HG02852 (cell line): Measurements from ENCODE around the gene FABP3.

ENCODE experiments used
- ATAC-seq: cut with Tn5 transposase; IDR thresholded peaks from one replicate; pipeline ENCODE4 v1.9.1; 2021; ENCODE audit warnings: mild to moderate bottlenecking, moderate library complexity; ENCODE audit not compliant: unreplicated experiment

The FABP3 gene

DNA sequence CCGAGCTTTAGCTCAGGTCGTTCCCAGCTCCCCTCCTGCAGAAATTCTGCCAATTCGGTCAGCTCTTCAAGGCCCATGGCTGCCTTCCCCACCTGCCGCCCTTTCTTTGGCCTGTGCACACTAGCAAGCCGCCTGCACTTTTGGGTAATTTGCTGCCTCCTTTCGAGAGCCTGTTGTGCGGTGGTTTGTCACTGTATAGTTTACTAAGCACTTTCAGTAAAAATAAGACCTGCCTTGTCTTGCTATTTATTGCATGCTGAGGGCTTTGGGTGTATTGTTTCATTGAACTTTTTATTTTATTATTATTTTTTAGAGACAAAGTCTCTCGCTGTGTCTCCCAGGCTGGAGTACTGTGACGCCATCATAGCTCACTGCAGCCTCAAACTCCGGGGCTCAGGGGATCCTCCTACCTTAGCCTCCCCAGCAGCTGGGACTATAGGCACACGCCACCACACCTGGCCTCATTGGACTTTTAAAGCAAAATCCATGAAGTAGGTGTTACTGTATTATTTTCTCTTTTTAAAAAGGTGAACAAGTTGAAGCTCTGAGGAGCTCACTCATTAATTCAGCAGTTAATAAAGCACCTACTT is 1.1 kb upstream of the FABP3 start:
- ATAC-seq, result no peak

DNA sequence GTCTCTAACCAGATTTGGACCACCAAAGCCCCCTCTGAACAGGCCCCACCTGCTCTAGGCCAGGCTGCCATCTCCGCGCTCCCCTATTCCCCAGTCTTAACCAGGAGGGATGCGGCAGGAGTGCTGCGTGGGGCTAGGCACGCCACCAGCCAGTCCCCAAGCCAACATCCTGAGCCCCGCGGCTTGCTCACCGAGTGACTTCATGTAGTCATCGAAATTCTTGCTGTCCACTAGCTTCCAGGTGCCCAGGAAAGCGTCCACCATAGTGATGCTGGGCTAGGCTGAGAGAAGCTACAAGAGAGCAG is 173 bp downstream of the FABP3 start:
- ATAC-seq, result no peak

DNA sequence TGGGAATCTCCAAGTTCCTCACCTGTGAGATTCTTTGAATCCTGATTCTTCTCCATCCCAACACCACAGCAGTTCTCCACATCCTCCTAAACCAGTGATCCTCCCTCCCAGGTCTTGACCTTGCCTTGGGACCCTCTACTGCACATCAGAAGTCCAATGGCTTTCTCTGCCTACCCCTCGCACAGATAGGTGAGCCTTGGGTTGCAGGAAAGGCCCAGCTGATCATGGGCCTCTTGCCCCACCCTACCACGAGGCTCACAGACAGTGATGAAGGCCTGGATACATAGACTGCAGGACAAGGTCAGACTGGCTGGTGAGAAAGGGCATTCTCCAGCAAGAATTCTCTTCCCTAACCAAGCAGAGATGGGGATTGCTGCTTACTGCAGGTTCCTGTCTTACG is 825 bp downstream of the FABP3 start:
- ATAC-seq, result no peak

DNA sequence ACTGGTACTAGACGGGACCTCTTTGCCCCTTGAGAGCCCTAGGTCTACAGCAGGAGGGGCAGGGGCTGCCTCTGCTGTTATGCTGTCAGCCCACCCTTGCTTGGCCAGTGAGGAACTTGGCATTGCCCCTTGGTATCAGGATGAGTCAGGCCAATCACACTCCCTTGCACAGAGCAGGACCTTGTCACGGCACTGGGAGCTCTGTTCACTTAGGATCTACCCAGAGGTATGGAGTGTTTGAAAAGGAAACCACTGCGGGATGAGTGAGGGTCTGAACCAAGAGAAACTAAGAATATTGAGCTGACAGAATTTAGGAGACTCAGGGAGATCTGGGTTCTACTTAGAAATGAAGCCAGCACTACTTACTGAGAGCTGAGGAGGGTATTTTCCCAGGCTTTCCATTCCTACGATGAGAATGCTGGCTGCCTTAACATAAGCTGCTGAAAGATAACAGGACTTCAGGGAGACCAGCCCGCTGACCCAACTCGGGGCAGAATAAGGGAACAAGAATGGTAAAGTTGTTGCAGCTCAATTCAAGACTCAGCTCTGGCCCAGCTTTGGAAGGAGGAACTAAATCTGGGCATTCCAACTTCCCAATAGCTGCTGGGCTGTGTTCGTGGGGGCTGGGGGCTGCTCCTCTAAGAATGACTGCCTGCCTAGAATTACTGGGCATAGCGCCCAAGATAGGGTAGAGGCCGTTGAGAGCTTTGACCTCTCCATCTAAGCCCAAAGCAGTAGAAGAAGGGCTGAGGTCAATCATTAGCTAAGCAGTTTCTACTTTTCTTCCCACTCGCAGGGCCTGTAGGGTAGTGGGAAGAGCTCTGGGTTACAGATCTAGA is 1.5 kb downstream of the FABP3 start:
- ATAC-seq, result no peak

DNA sequence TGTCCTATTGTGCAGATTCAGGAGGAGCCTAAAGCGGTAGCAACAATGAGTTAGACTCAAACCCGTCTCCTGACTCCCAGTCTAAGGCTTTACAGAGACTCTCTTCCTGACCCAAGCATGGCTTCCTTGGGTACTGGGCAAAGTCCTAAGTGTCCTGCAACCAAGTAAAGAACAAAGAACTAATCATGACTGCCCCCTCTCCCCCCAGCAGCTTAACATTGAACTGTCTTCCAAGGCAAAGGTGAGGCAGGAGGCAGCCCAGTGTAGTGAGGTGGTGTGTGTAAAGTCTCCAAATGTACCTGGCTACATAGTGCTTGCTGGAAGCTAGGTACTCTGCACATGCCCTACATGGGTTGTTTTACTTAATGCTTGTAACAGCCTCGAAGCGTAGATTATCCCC is 2.3 kb downstream of the FABP3 start:
- ATAC-seq, result no peak

DNA sequence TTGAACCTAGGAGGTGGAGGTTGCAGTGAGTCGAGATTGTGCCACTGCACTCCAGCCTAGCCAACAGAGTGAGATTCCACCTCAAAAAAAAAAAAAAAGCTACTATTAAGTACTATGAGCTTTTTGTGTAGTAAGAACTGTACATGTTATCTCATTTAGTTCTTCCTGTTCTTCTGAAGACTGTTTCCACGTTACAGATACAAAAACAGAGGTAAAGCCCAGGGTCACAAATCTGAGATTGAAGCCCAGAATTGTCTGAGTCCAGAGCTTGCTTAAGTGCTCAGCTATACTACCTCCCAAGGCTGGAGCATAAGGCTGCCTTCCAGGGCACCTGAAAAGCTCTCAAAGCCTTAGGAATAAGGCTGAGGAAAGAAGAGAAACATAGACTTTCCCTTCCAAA is 2.9 kb downstream of the FABP3 start:
- no peak for ATAC-seq

DNA sequence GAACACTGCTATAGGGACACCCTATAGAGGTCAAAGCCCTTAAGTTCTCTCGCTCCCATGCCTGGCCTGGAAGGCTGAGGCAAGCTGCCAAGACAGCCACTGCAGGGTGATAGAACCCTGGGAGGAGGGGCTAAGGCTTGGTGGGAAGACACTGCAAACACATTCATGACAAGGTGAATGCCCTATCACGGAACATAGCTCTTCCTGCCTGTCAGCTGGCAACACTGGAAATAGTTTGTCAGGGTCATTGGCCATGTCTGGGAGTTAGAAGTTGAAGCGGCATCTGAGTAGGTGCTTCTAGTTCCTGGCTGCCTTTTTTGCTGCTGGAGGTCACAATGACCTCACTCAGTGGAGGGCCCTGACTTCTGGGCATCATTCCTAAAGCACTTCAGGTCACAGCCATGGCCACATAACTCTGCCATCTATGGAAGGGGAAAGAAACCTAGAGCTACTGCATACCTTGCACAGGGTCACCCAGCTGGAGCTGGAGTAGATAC is 4.2 kb downstream of the FABP3 start:
- no peak for ATAC-seq

DNA sequence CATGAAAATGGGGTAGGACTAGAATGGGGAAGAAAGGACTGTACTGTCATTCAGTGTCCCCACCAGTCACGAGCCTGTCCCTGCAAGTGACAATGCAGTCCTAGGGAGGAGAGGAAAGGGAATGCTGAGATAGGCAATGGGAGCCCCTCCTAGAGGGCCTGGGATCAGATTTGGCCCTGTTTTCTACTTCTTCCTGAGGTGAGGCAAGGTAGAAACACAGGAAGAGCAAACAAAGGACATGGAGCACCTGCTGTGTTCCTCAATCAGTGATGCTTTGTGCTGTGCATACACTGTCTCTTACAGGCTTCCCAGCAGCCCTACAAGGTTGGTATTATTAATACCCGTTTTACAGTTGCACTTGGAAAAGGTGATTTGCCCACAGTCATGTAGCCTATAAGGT is 6.1 kb downstream of the FABP3 start:
- ATAC-seq, result no peak

DNA sequence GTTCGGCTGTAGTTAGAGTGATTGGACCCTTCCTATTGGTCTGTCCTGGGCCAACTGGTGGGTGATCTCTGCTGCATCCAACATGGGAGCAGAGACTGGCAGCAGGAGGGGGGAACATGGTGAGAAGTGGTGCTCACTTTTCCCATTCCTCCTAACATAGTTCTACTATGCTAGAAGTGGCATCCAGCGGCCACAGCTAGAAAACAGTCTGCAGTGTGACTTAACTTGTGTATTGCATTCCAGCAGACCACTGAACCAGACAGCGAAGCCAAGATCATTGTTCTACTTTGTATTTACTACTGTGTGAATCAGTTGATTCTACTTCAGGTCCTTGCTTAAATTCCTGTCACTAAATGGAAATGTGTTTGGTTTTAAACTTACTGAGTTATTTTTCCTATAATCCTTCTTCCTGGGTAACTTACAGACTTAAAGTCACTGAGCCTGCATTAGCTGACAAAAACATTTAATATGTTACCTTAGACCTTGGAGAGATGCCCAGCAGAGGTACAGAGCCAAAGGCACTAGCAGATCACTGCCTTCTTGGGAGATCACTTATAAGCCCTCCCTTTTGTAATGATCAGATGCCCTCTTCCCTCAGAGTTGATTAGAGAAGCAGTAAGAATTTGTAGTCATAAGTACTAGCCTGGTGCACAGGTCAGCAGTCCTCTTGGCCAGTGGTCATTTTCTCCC is 8.2 kb downstream of the FABP3 start:
- ATAC-seq, result no peak

DNA sequence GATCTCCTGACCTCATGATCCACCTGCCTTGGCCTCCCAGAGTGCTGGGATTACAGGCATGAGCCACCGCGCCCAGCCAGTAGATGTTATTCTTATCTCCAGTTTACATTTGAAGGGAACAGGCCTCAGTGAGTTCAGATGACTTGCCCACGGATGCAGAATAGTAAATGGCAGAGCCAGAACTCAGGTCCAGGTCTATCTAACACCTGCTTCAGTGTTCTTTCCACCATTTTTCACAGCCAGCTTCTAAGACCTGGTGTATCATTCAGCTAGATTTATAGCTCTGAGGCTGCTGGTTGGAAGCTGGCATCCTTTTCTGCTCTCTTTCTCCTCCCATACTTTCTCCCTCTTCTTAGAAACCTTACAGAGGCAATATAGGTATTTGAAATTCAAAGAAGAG is 10.8 kb downstream of the FABP3 start:
- no peak for ATAC-seq

DNA sequence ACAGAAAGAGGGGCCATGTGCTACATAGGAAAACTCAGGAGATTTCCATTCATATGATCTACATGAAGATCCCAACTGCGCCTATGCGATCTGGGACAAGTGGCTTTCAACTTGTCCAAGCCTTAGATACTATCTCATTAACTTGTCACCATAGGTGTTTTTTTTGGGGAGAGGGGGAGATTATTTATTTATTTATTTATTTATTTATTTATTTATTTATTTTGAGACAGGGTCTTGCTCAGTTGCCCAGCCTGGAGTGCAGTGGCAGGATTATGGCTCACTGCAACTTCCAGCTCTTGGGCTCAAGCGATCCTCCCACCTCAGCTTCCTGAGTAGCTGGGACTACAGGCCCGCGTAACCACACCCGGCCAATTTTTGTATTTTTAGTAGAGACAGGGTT is 11.3 kb downstream of the FABP3 start:
- no peak for ATAC-seq

DNA sequence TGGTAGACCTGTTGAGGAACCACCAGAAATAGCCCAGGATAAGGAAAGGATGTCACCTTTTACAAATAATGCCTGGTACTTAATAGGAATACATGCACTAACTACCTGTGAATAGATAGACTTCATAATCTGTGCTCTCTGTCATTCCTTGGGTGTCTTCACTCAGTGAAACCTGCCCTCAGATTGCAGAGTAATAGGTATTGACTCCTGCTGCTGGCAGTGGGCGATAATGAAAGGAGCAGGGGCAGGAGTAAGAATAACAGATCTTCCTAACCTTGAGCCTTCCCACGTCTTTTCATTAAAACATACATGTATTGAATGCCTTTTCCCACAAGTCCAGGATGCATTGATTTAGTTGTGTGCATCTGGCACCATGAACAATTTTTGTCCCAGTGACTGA is 16.4 kb downstream of the FABP3 start:
- no peak for ATAC-seq

DNA sequence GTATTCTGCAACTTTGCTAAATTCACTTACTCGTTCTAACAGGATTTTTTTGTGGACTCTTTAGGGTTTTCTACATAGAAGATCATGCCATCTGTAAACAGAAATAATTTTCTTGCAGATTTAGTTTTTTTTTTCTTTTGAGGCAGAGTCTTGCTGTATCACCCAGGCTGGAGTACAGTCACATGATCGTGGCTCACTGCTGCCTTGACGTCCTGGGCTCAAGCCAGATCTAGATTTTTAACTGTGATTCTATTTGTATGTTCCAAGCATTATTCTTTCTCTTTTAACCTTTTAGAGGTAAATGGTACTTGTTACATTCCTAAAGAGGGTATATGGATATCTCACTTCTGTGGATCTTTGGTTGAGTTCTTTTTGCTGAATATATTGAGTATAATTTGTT is 18.6 kb downstream of the FABP3 start:
- no peak for ATAC-seq

DNA sequence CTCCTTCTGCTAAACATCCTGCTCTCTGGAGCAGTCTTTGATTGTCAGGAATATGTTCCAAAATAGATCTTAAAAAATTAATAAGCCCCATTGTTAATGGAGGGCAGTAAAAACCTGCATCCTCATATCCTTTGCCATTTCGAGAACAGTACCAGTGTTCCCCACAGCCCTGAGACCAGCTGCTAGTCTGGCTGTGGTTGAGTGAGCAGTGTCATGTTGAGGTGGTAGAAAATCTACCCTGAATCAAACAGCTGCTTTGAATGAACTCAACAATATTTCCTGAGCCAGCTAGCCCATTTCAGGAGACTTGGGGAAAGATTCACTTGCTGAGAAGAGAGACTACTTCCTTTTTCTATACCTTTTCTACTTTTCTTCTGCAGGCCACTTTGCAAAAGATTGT is 24.4 kb downstream of the FABP3 start:
- no peak for ATAC-seq

DNA sequence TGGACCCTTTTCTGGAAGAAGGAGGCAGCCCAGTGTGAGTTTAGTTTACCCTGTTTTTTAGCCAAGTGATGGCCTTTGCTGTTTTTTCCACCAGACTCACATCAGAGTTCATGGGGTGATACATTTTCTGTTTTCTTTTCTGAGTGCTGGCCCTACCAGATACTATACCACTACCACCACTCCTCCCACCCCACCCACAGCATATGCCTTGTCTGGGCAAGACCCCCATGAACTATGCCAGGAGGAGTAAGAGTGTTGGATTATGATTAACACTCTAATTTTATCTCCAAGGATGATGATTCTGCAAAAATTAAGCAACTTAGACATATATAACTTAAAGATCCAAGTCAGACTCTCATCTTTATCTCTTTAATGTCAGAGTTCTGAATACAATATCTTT is 26.1 kb downstream of the FABP3 start:
- no peak for ATAC-seq

DNA sequence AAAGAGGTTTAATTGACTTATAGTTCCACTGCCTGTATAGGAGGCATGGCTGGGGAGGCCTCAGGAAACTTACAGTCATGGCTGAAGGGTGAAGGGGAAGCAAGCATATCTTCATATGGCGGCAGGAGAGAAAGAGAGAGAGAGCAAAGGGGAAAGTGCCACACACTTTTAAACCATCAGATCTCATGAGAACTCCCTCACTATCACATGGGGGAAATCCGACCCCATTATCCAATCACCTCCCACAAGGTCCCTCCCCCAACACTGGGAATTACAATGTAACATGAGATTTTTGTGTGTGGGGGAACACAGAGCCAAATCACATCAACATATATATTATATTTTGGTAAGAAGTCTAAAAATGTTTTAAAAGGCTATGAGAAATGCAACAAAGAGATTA is 27.2 kb downstream of the FABP3 start:
- ATAC-seq, result no peak

DNA sequence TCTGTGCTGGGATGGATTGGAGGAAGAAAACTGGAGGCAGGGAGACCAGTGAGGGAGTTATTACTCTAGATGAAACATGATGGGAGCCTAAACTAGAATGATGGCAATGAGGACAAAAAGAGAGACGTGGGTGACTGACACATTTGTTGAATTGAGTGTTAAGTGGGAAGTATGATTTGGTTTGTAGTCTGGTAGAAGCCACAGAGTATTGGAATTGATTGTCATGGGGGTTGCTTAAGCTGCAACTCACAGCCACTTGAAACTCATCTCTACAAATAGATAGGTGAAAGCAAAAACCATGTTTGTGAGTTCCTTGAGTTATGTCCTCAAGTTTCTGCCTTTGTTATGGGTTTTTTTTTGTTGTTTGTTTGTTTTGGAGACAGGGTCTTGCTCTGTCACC is 28.4 kb downstream of the FABP3 start:
- no peak for ATAC-seq

DNA sequence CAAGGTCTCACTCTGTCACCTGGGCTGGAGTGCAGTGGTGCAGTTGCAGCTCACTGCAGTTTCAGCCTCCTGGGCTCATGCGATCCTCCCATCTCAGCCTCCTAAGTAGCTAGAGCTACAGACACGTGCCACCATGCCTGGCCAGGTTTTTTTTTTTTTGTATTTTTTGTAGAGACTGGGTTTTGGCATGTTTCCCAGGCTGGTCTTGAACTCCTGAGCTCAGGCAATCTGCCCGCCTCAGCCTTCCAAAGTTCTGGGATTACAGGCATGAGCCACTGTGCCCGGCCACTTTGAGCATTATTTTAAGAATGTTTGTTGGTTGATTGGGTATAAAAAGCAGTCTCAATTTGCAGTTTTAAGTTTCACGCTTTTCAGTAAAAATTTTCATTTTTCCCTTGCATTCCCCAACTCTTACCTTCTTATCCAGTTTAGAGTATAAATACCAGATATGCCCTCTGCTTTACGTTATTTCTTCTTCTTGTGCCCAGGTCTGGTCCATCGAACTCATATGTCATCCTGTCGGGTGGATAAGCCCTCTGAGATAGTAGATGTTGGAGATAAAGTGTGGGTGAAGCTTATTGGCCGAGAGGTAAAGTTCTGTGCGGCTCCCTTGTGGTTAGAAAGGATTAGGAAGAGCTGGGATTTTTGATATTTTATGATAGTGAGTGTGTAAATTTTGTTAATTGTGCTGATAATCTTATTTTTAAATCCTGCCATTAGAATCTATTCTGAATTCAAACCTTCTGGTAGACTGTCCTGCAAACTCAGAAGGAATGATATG is 36.0 kb downstream of the FABP3 start:
- no peak for ATAC-seq

DNA sequence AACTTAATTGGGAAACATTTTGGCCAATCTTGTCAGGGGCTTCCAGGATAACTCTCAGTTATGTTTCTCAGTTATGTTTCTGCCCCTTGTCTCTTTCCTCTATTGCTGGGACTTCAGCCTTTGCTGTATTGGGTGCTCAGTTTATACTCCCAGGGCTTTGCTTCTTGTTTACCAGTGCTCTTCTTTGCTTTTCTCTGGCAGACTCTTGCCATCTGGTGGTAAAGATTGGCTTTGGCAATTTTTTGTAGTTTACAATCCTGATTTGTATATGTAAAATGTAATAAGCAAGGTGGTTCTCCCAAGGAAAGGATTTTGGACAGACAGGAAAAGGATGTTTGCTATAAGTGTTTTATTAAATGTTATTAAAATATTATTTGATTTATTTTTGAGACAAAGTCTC is 37.9 kb downstream of the FABP3 start:
- no peak for ATAC-seq

DNA sequence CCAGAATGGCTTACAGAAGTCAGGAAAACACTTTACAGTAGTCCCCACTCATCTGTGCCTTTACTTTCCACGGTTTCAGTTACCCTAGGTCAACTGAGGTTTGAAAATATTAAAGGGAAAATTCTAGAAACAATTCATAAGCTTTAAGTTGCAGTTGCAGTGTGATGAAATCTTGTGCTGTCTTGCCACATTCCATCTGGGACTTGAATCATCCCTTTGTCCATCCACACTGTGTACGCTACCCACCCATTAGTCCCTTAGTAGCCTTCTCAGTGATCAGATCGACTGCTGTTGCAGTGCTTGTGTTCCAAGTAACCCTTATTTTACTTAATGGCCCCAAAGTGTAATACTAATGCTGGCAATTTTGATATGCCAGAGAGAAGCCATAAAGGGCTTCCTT is 45.5 kb downstream of the FABP3 start:
- no peak for ATAC-seq

DNA sequence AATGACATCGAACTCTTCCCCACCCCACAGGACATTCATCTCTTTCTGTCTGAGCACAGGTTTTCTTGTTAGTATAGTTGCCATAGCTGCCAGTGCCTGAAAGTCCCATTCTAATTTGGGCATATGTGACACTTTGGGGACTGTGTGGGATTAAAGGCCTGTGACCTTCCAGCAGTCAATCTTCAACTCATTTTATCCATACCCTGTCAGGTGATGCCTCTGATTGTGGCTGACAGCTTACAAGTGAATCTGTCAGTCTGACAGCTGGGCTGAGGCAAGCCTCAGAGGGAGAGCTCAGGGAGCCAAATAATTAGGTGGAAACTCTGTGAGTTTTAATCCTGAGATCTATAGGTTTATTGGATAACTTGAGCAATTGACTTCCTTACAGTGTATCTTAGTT is 46.4 kb downstream of the FABP3 start:
- ATAC-seq, result no peak

DNA sequence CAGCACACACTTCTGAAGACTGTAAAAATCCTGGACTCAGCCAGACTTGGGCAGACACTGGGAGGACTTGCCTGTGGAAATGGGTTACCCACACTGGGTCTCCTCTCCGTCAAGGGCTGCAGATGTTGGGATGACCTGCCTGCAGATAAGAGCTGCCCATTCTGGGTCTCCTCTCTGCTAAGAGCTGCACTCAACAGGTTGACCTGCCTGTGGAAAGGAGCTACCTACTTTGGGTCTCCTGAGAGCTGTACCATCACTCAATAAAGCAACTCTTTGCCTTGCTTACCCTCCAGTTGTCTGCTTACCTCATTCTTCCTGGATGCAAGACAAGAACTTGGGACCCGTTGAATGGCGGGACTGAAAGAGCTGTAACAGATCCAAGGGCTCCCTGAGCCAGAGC is 47.9 kb downstream of the FABP3 start:
- no peak for ATAC-seq
